ENCODE measurements around the gene ZBTB18. TPM values are rescaled to one million over a fixed set of nuclear protein-coding genes. Genes with fewer than 3 reads are reported as not detected.

The ZBTB18 gene
- polyA plus RNA-seq, 3 donors, result 3.0 to 45.5 (median 3.6) TPM

- intact Hi-C loops (cut with micrococcal nuclease), result no loop called here
- Mint-ChIP-seq H3K4me1 (peaks cover 4% of the 10 kb centered on the region), H3K9me3 (peaks cover 0 to 6% (median 3%) of the 10 kb centered on the region in 7 donors), H3K36me3 (no peaks in the 10 kb centered on the region), H3K27me3 (ENCODE audit: low read depth in 3 of 3) (peaks cover 7 to 18% (median 15%) of the 10 kb centered on the region in 3 donors), H3K27ac (no peak overlapping the region), H3K4me3 (no peak overlapping the region)
- H3K9ac ChIP-seq (ENCODE audit: insufficient read depth, low read length, poor library complexity, severe bottlenecking), result no peak overlapping the region
- H3K27me3 ChIP-seq (ENCODE audit: control insufficient read depth in 2 of 2, insufficient read depth in 2 of 2, low read length in 2 of 2), result peaks cover 0 to 13% of the 10 kb centered on the region in 2 donors
- H4K20me1 ChIP-seq (ENCODE audit: insufficient read depth, low read length), result no peaks in the 10 kb centered on the region
- no peak overlapping the region for H3K4me3 ChIP-seq (replicated peaks in 1 of 3; ENCODE audit: low read depth in 2 of 3, low read length in 3 of 3)
- H3K79me2 ChIP-seq (ENCODE audit: insufficient read depth, low read length), result no peaks in the 10 kb centered on the region
- H2AFZ ChIP-seq (ENCODE audit: insufficient read depth, low read depth, low read length, poor library complexity, severe bottlenecking), result no peak overlapping the region
- 97% methylated on average over 7 of the region's 13 CpGs for WGBS (ENCODE audit: insufficient coverage)
- H3K4me2 ChIP-seq (replicated peaks; ENCODE audit: extremely low read depth, low read length, poor library complexity, severe bottlenecking), result no peak overlapping the region
- no peaks in the 10 kb centered on the region for H3K4me1 ChIP-seq (ENCODE audit: control insufficient read depth in 1 of 2, insufficient read depth in 2 of 2, low read length in 2 of 2)
- H3K9me3 ChIP-seq (replicated peaks in 1 of 2; ENCODE audit: control insufficient read depth in 1 of 2, insufficient read depth in 1 of 2, low read length in 2 of 2), result peaks cover 3 to 5% of the 10 kb centered on the region in 2 donors
- no peaks in the 10 kb centered on the region for H3K36me3 ChIP-seq (replicated peaks in 1 of 2; ENCODE audit: control insufficient read depth in 1 of 2, insufficient read depth in 2 of 2, low read length in 2 of 2)
- H3K27ac ChIP-seq (ENCODE audit: low read depth in 1 of 2, low read length in 2 of 2), result no peak overlapping the region
- TF ChIP-seq, protein P1, sequence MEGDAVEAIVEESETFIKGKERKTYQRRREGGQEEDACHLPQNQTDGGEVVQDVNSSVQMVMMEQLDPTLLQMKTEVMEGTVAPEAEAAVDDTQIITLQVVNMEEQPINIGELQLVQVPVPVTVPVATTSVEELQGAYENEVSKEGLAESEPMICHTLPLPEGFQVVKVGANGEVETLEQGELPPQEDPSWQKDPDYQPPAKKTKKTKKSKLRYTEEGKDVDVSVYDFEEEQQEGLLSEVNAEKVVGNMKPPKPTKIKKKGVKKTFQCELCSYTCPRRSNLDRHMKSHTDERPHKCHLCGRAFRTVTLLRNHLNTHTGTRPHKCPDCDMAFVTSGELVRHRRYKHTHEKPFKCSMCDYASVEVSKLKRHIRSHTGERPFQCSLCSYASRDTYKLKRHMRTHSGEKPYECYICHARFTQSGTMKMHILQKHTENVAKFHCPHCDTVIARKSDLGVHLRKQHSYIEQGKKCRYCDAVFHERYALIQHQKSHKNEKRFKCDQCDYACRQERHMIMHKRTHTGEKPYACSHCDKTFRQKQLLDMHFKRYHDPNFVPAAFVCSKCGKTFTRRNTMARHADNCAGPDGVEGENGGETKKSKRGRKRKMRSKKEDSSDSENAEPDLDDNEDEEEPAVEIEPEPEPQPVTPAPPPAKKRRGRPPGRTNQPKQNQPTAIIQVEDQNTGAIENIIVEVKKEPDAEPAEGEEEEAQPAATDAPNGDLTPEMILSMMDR (IDR thresholded peaks at IDR 0.05), result no peak
- no peak for DNase-seq
Observed at GRCh38 chr1:244096066-244096610, 45.1 kb downstream of the ZBTB18 start.

DNA sequence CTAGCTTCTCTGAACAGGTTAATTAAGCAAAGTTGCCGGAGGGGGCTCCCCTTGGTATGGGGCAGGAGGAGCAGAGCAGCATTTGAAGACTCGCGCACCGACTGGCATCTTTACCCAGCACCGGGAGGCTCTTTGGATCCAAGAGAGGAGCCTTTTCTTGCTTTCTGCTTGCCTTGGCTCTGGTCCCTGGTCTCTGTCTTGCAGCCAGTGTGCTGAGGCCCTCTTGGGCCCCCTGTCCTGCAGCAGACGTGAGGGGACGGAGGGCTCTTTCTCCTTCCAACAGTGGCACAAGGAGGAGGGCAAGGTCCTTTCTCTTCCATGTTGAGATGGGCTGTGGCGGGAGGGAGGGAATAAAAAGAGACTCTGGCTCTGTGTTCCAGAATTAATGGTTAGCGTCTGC, 45.6 kb downstream of the ZBTB18 start:
- Mint-ChIP-seq H3K36me3 (no peaks in the 10 kb centered on the region), H3K4me3 (no peak overlapping the region), H3K9me3 (peaks cover 0 to 6% (median 3%) of the 10 kb centered on the region in 7 donors), H3K27me3 (ENCODE audit: low read depth in 3 of 3) (peaks cover 7 to 23% (median 18%) of the 10 kb centered on the region in 3 donors), H3K4me1 (peaks cover 4% of the 10 kb centered on the region), H3K27ac (no peak overlapping the region)
- TF ChIP-seq, protein P1 (IDR thresholded peaks at IDR 0.05), result no peak
- H3K27ac ChIP-seq (ENCODE audit: low read depth in 1 of 2, low read length in 2 of 2), result no peak overlapping the region
- no peaks in the 10 kb centered on the region for H3K36me3 ChIP-seq (replicated peaks in 1 of 2; ENCODE audit: control insufficient read depth in 1 of 2, insufficient read depth in 2 of 2, low read length in 2 of 2)
- H3K4me3 ChIP-seq (replicated peaks in 1 of 3; ENCODE audit: low read depth in 2 of 3, low read length in 3 of 3), result no peak overlapping the region
- H3K4me1 ChIP-seq (ENCODE audit: control insufficient read depth in 1 of 2, insufficient read depth in 2 of 2, low read length in 2 of 2), result no peaks in the 10 kb centered on the region
- no peak overlapping the region for H3K4me2 ChIP-seq (replicated peaks; ENCODE audit: extremely low read depth, low read length, poor library complexity, severe bottlenecking)
- 100% methylated on average over 5 of the region's 9 CpGs for WGBS (ENCODE audit: insufficient coverage)
- intact Hi-C loops (cut with micrococcal nuclease), result no loop called here
- no peak overlapping the region for H3K9ac ChIP-seq (ENCODE audit: insufficient read depth, low read length, poor library complexity, severe bottlenecking)
- no peak overlapping the region for H2AFZ ChIP-seq (ENCODE audit: insufficient read depth, low read depth, low read length, poor library complexity, severe bottlenecking)
- no peak for DNase-seq
- H4K20me1 ChIP-seq (ENCODE audit: insufficient read depth, low read length), result no peaks in the 10 kb centered on the region
- H3K79me2 ChIP-seq (ENCODE audit: insufficient read depth, low read length), result no peaks in the 10 kb centered on the region
- H3K9me3 ChIP-seq (replicated peaks in 1 of 2; ENCODE audit: control insufficient read depth in 1 of 2, insufficient read depth in 1 of 2, low read length in 2 of 2), result peaks cover 3 to 5% of the 10 kb centered on the region in 2 donors
- H3K27me3 ChIP-seq (ENCODE audit: control insufficient read depth in 2 of 2, insufficient read depth in 2 of 2, low read length in 2 of 2), result peaks cover 0 to 14% of the 10 kb centered on the region in 2 donors

All from CD14-positive monocyte (primary cell).